OCI-LY7 (cell line): ENCODE results near the gene TMC1. TPM values are rescaled to one million over a fixed set of nuclear protein-coding genes. Genes with fewer than 3 reads are reported as not detected.

Experiments
- BruUV-seq: library from RNA; stranded (reverse); fragments of 400-500 nt; replicated peaks from 2 replicates; lab custom pipeline; 2021; lab: Mats Ljungman, UMichigan
- CTCF ChIA-PET: fragments of 300-600 bp; sonication (Branson Sonifier 250); formaldehyde crosslinking; loops from one replicate; lab custom pipeline; 2022; ENCODE audit warnings: antibody characterized with exemption; ENCODE audit not compliant: unreplicated experiment; lab: Charles Lee
- POLR2A ChIA-PET: fragments of 300-600 bp; sonication (Branson Sonifier 250); formaldehyde crosslinking; loops from one replicate; lab custom pipeline; 2022; ENCODE audit warnings: antibody characterized with exemption; lab: Charles Lee
- DNase-seq: peaks from one replicate; pipeline ENCODE4 v3.0.0-alpha.2; 2015; ENCODE audit warnings: low spot score
- H2AFZ ChIP-seq: fragments of 200-600 bp; sonication (generic), shearing (Covaris generic); 2 replicates; pipeline ENCODE4 v1.6.1; 2014; ENCODE audit warnings: mild to moderate bottlenecking, antibody characterized with exemption, low read length, moderate library complexity
- H3K27ac ChIP-seq: fragments of 200-600 bp; sonication (generic); 2 replicates; pipeline ENCODE4 v1.5.1; 2014; ENCODE audit warnings: mixed run types, low read depth, mild to moderate bottlenecking, moderate library complexity, low read length, inconsistent platforms; ENCODE audit not compliant: poor library complexity, severe bottlenecking
- H3K36me3 ChIP-seq: fragments of 200-600 bp; sonication (generic); 2 replicates; pipeline ENCODE4 v1.6.1; 2014; ENCODE audit warnings: mild to moderate bottlenecking, antibody characterized with exemption, low read length, moderate library complexity, mixed read lengths; ENCODE audit not compliant: insufficient read depth
- H3K4me1 ChIP-seq: fragments of 200-600 bp; sonication (generic); 2 replicates; pipeline ENCODE4 v1.5.1; 2014; ENCODE audit warnings: mild to moderate bottlenecking, low read length; ENCODE audit not compliant: insufficient read depth, poor library complexity, severe bottlenecking
- H3K4me2 ChIP-seq: fragments of 200-600 bp; sonication (generic); 2 replicates; pipeline ENCODE4 v1.6.1; 2014; ENCODE audit warnings: mild to moderate bottlenecking, low read length
- H3K4me3 ChIP-seq: fragments of 200-600 bp; sonication (generic); 2 replicates; pipeline ENCODE4 v1.5.1; 2014; ENCODE audit warnings: mild to moderate bottlenecking, low read depth, low read length; ENCODE audit not compliant: poor library complexity, severe bottlenecking
- H3K79me2 ChIP-seq: fragments of 200-600 bp; sonication (generic); 2 replicates; pipeline ENCODE4 v1.6.1; 2016; ENCODE audit warnings: low read depth, mild to moderate bottlenecking, low read length, moderate library complexity, mixed read lengths; ENCODE audit not compliant: insufficient read depth
- H3K9me2 ChIP-seq: fragments of 200-600 bp; sonication (generic); 2 replicates; pipeline ENCODE4 v1.6.1; 2016; ENCODE audit warnings: mild to moderate bottlenecking, low read length, mixed read lengths; ENCODE audit not compliant: insufficient read depth
- H3K9me3 ChIP-seq: fragments of 200-600 bp; sonication (generic); 2 replicates; pipeline ENCODE4 v1.6.1; 2014; ENCODE audit warnings: mild to moderate bottlenecking, mixed run types, low read length, mixed read lengths
- H4K20me1 ChIP-seq: fragments of 200-600 bp; sonication (generic); 2 replicates; pipeline ENCODE4 v1.6.1; 2014; ENCODE audit warnings: mild to moderate bottlenecking, antibody characterized with exemption, low read length, moderate library complexity, mixed read lengths; ENCODE audit not compliant: insufficient read depth
- EZH2phosphoT487 ChIP-seq: fragments of 200-600 bp; sonication (generic); IDR thresholded peaks from 2 replicates; pipeline ENCODE4 v1.6.1; 2018; ENCODE audit warnings: low read depth, borderline replicate concordance, mild to moderate bottlenecking, mixed run types, antibody characterized with exemption, low read length, moderate library complexity, mixed read lengths
- intact Hi-C: fragments of 100-400 bp; cut with micrococcal nuclease; formaldehyde crosslinking; loops from one replicate; pipeline ENCODE4 v1.10.0; 2022; ENCODE audit not compliant: unreplicated experiment
- total RNA-seq, 2 experiments: library from RNA; depleted of rRNA in 1 of 2; stranded (reverse); fragments of >200 nt in 1 of 2; shearing (Covaris generic) in 1 of 2; gene quantifications; 2 replicates each; pipeline ENCODE4 v1.2.3, GENCODE V29; 2014 to 2022
- TF ChIP-seq, protein P1 (sequence below): fragments of 200-600 bp; sonication (generic); conservative IDR thresholded peaks from 2 replicates; pipeline ENCODE4 v1.5.1; 2014; ENCODE audit warnings: mild to moderate bottlenecking, antibody characterized with exemption, low read length, moderate library complexity, mixed read lengths

TMC1 gene
- total RNA-seq, 2 experiments from 2014 or later, result not detected

DNA sequence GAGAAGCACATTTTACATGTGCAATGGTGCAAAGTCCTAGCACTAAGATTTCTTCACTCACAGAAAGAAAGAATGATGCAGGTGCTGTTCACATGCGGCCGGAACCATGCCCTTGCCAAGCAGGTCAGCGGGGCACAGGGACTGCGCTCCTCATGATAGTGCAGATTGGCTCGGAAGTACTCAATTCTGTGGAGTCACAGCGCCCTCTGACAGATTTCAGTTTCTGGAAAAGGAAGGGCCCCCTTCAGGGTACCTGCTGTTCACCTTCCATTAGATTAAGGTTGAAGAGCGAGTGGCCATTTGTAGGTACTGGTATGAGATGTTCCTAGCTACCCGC, 75.7 kb downstream of the TMC1 start:
- Histone ChIP-seq H2AFZ (no peak overlapping the region), H3K4me3 (no peak overlapping the region), H3K79me2 (no peaks in the 10 kb centered on the region), H3K36me3 (no peaks in the 10 kb centered on the region), H3K4me1 (no peaks in the 10 kb centered on the region), H4K20me1 (no peaks in the 10 kb centered on the region), H3K9me3 (no peaks in the 10 kb centered on the region), H3K9me2 (no peaks in the 10 kb centered on the region), H3K27ac (no peak overlapping the region), H3K4me2 (no peak overlapping the region)
- TF ChIP-seq, protein P1, sequence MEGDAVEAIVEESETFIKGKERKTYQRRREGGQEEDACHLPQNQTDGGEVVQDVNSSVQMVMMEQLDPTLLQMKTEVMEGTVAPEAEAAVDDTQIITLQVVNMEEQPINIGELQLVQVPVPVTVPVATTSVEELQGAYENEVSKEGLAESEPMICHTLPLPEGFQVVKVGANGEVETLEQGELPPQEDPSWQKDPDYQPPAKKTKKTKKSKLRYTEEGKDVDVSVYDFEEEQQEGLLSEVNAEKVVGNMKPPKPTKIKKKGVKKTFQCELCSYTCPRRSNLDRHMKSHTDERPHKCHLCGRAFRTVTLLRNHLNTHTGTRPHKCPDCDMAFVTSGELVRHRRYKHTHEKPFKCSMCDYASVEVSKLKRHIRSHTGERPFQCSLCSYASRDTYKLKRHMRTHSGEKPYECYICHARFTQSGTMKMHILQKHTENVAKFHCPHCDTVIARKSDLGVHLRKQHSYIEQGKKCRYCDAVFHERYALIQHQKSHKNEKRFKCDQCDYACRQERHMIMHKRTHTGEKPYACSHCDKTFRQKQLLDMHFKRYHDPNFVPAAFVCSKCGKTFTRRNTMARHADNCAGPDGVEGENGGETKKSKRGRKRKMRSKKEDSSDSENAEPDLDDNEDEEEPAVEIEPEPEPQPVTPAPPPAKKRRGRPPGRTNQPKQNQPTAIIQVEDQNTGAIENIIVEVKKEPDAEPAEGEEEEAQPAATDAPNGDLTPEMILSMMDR, result no peak
- no peak for TF ChIP-seq EZH2phosphoT487
- DNase-seq, result no peak
- intact Hi-C loops, result no loop called here
- no TSS peak for BruUV-seq
- ChIA-PET POLR2A (interaction anchor here (0.5 kb wide), 1 partner anchor 87 kb away, joined by 3 read pairs; no protein-coding TSS in a partner anchor), CTCF (no interaction called here)

DNA sequence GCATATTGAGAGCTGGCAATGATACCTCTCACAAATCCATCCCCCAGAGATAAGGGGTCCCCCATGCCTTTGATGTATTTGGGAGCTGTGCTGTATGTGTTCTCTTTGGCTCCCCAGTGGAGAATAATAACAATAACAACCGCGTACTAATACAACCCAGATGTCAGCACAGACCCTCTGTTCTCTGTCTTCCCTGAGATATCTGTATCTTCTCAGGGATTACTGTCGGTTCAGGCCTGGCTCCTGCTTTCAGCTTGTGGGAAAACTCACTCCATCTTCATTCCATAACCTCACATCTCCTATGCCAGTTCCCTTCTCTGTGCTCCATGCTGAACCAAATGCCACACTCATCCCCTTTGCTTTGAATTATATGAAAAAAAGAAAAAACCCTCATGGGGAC, 76.2 kb downstream of the TMC1 start:
- Histone ChIP-seq H3K9me3 (no peaks in the 10 kb centered on the region), H3K4me1 (no peaks in the 10 kb centered on the region), H2AFZ (no peak overlapping the region), H3K27ac (no peak overlapping the region), H3K9me2 (no peaks in the 10 kb centered on the region), H4K20me1 (no peaks in the 10 kb centered on the region), H3K79me2 (no peaks in the 10 kb centered on the region), H3K4me2 (no peak overlapping the region), H3K36me3 (no peaks in the 10 kb centered on the region), H3K4me3 (no peak overlapping the region)
- ChIA-PET CTCF (no interaction called here), POLR2A (no interaction called here)
- no peak for DNase-seq
- BruUV-seq, result no TSS peak
- TF ChIP-seq EZH2phosphoT487, result no peak
- TF ChIP-seq, protein P1, result no peak
- intact Hi-C loops, result no loop called here

DNA sequence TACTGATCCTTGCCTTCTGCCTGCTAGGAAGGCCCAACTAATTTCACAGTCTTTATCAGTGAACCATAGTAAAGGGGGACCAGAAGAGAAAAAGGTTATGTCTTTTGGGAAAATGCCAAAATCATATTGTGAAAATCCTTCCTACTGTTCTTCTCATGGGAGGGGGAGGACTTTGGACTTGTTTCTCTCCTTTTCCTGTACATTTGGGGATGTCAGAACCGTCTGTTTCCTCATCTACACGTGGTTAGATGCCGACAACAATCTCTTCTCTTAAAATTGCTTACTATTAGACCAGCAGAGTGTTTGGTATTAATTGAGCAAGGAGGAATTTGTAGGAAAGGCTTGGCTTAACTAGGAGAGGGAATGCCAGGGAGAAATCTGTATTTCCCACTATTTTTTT, 77.2 kb downstream of the TMC1 start:
- Histone ChIP-seq H2AFZ (no peak overlapping the region), H3K9me2 (no peaks in the 10 kb centered on the region), H3K79me2 (no peaks in the 10 kb centered on the region), H3K4me3 (no peak overlapping the region), H3K4me2 (no peak overlapping the region), H3K4me1 (no peaks in the 10 kb centered on the region), H3K9me3 (no peaks in the 10 kb centered on the region), H4K20me1 (no peaks in the 10 kb centered on the region), H3K36me3 (no peaks in the 10 kb centered on the region), H3K27ac (no peak overlapping the region)
- TF ChIP-seq, protein P1, result no peak
- no peak for TF ChIP-seq EZH2phosphoT487
- ChIA-PET CTCF (no interaction called here), POLR2A (no interaction called here)
- intact Hi-C loops, result no loop called here
- BruUV-seq, result no TSS peak
- no peak for DNase-seq
